Measurements from ENCODE around the gene KRTAP5-9.
"Not testable (repeated sequence)": the region's sequence is repeated elsewhere in the genome, so short reads cannot be mapped to it uniquely, and the experiment has no call there.

Gene KRTAP5-9

DNA sequence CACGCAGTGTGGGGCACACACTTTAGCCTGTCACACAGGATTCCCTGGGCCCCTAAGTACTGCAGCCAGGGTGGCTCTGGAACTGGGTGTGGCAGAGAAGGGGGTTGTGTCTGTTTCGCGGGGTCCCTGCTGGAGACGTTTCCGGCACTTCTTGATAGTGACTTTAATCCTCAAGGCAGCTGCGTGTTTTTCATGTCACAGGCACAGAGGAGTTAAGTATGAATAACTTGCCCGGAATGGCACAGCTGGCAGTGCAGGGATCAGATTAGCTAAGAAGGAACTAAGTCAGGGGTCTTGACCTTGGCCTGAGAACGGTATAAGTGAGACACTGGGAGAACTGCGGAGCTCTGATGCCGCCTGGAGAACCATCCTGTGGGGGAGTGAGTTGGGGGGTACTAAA lies 28.7 kb upstream of the KRTAP5-9 start:
- TF ChIP-seq, protein P1, sequence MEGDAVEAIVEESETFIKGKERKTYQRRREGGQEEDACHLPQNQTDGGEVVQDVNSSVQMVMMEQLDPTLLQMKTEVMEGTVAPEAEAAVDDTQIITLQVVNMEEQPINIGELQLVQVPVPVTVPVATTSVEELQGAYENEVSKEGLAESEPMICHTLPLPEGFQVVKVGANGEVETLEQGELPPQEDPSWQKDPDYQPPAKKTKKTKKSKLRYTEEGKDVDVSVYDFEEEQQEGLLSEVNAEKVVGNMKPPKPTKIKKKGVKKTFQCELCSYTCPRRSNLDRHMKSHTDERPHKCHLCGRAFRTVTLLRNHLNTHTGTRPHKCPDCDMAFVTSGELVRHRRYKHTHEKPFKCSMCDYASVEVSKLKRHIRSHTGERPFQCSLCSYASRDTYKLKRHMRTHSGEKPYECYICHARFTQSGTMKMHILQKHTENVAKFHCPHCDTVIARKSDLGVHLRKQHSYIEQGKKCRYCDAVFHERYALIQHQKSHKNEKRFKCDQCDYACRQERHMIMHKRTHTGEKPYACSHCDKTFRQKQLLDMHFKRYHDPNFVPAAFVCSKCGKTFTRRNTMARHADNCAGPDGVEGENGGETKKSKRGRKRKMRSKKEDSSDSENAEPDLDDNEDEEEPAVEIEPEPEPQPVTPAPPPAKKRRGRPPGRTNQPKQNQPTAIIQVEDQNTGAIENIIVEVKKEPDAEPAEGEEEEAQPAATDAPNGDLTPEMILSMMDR (conservative IDR thresholded peaks at IDR 0.05; ENCODE audit: low read depth, low read length) = no peak
- H2AFZ ChIP-seq (ENCODE audit: low read depth) = no peak overlapping the region

DNA sequence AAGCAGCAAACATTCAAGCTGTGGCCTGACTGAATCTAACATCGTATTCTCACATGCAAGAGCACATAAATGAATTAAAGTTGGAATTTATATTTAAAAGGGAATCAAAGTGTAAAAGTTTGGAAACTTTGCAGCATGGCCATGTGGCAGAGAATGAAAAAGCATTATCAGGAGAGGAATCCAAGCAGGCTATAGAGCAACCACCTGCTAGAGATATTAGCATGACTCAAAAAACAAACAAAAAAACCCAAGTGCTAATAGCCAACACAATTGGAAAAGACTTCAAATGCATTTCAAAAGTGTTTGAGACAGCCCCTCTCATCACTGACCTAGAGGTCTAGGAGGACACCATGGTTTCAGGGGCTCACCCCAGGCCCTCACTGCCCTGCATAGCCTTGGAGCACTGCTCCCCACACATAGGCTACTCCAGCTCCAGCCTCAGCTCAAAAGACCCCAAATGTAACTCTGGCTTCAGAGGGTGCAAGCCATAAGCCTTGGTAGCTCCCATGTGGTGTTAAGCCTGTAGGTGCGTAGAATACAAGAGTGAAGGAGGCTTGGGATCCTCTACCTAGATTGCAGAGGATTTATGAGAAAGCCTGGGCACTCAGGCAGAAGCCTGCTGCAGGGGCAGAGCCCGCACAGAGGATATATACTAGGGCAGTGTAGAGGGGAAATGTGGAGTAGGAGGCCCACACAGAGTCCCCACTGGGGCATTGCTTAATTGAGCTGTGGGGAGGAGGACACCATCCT lies 22.9 kb upstream of the KRTAP5-9 start:
- Histone ChIP-seq H3K27ac (no peak overlapping the region), H3K4me1 (ENCODE audit: low read depth, poor library complexity, severe bottlenecking) (no peaks in the 10 kb centered on the region), H3K4me2 (no peak overlapping the region), H3K36me3 (ENCODE audit: insufficient read depth) (no peaks in the 10 kb centered on the region), H2AFZ (ENCODE audit: low read depth) (no peak overlapping the region), H4K20me1 (ENCODE audit: insufficient read depth) (no peaks in the 10 kb centered on the region), H3K27me3 (ENCODE audit: insufficient read depth, low read depth) (no peaks in the 10 kb centered on the region), H3K4me3 (IDR thresholded peaks at IDR 0.05; ENCODE audit: insufficient read depth, low read depth, low read length) (no peak overlapping the region), H3K9ac (no peak overlapping the region), H3K79me2 (ENCODE audit: insufficient read depth, low read depth) (no peaks in the 10 kb centered on the region)
- TF ChIP-seq, protein P1 (conservative IDR thresholded peaks at IDR 0.05; ENCODE audit: low read depth, low read length) = no peak

More for the DNA sequence above, 28.7 kb upstream of the KRTAP5-9 start:
- H3K79me2 ChIP-seq (ENCODE audit: insufficient read depth, low read depth) = no peaks in the 10 kb centered on the region
- H3K27me3 ChIP-seq (ENCODE audit: insufficient read depth, low read depth) = no peaks in the 10 kb centered on the region
- no peaks in the 10 kb centered on the region for H4K20me1 ChIP-seq (ENCODE audit: insufficient read depth)
- no peak overlapping the region for H3K9ac ChIP-seq
- H3K36me3 ChIP-seq (ENCODE audit: insufficient read depth) = no peaks in the 10 kb centered on the region
- H3K4me1 ChIP-seq (ENCODE audit: low read depth, poor library complexity, severe bottlenecking) = no peaks in the 10 kb centered on the region
- no peak overlapping the region for H3K27ac ChIP-seq
- H3K4me2 ChIP-seq = no peak overlapping the region
- no peak overlapping the region for H3K4me3 ChIP-seq (IDR thresholded peaks at IDR 0.05; ENCODE audit: insufficient read depth, low read depth, low read length)

DNA sequence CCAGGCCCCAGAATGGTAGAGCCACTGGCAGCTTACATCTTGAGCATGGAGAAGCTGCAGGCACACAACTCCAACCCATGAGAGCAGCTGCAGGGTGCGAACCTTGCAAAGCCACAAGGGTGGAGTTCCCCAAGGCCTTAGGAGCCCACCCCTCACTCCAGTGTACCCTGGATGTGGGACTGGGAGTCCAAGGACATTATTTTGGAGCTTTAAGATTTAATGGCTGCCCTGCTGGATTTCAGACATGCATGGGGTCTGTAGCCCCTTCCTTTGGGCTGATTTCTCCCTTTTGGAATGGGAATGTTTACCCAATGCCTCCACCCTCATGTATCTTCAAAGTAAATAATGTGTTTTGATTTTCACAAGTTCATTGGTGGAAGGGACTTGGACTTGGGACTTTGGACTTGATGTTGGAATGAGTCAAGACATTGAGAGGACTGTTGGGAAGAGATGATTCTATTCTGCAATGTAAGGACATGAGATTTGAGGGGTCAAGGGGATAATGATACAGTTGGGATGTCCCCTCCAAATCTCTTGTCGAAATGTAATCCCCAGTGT lies 22.2 kb upstream of the KRTAP5-9 start:
- no peak overlapping the region for H3K4me2 ChIP-seq
- H3K4me3 ChIP-seq (IDR thresholded peaks at IDR 0.05; ENCODE audit: insufficient read depth, low read depth, low read length) = no peak overlapping the region
- no peaks in the 10 kb centered on the region for H3K36me3 ChIP-seq (ENCODE audit: insufficient read depth)
- H3K4me1 ChIP-seq (ENCODE audit: low read depth, poor library complexity, severe bottlenecking) = no peaks in the 10 kb centered on the region
- no peaks in the 10 kb centered on the region for H4K20me1 ChIP-seq (ENCODE audit: insufficient read depth)
- no peak overlapping the region for H3K27ac ChIP-seq
- no peaks in the 10 kb centered on the region for H3K79me2 ChIP-seq (ENCODE audit: insufficient read depth, low read depth)
- TF ChIP-seq, protein P1 (conservative IDR thresholded peaks at IDR 0.05; ENCODE audit: low read depth, low read length) = no peak
- H2AFZ ChIP-seq (ENCODE audit: low read depth) = no peak overlapping the region
- no peaks in the 10 kb centered on the region for H3K27me3 ChIP-seq (ENCODE audit: insufficient read depth, low read depth)
- no peak overlapping the region for H3K9ac ChIP-seq

DNA sequence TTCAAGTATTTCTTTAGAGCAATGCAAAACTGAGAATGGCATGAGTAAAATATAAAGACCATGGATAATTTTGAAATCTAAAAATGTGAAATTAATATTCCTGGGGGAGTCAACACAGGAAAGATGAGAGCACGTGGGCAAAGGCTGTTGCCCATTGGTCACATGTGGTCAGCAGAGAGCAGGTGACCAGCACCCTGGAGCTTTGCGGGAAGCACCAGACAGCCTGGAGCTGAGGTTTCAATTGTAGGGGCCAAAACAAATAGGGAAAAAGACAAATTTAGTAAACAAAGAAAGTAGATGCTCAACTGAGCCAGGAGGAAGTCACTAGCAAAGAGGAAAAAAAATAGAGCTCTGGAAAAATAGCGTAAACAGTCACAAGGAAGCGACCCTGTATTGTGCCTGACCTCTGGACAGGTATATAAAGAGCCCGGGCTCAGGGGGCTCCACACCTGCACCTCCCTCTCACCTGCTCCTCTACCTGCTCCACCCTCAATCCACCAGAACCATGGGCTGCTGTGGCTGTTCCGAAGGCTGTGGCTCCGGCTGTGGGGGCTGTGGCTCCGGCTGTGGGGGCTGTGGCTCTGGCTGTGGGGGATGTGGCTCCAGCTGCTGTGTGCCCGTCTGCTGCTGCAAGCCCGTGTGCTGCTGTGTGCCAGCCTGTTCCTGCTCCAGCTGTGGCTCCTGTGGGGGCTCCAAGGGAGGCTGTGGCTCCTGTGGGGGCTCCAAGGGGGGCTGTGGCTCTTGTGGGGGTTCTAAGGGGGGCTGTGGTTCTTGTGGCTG lies 21.2 kb upstream of the KRTAP5-9 start, which contains the start of gene KRTAP5-7:
KRTAP5-7 (plus strand) TSS at position 472 of the 780 bp plus-strand sequence; CDS start at position 506, 34 bp downstream.
- not testable (repeated sequence) for H4K20me1 ChIP-seq (ENCODE audit: insufficient read depth); H3K36me3 ChIP-seq (ENCODE audit: insufficient read depth); H3K27ac ChIP-seq; H3K79me2 ChIP-seq (ENCODE audit: insufficient read depth, low read depth); H3K9ac ChIP-seq; H3K4me1 ChIP-seq (ENCODE audit: low read depth, poor library complexity, severe bottlenecking); H3K27me3 ChIP-seq (ENCODE audit: insufficient read depth, low read depth); H3K4me3 ChIP-seq (IDR thresholded peaks at IDR 0.05; ENCODE audit: insufficient read depth, low read depth, low read length); H2AFZ ChIP-seq (ENCODE audit: low read depth); H3K4me2 ChIP-seq
